SK-N-SH (cell line): ENCODE results near the gene LSMEM2.

Experiments used
- CTCF ChIP-seq: fragments of 200-600 bp; sonication (generic); IDR thresholded peaks from 2 replicates; pipeline ENCODE4 v1.6.1; 2017; ENCODE audit warnings: antibody characterized with exemption, mild to moderate bottlenecking, moderate library complexity
- EP300 ChIP-seq, 2 experiments: IDR thresholded peaks; 2 replicates each; pipeline versions ENCODE4 v1.4.0 to v1.6.1; 2012; ENCODE audit warnings: borderline replicate concordance in 1 of 2, low read depth in 1 of 2, low read length in 1 of 2
- FOSL2 ChIP-seq: IDR thresholded peaks from 2 replicates; pipeline ENCODE4 v1.4.0; 2012; ENCODE audit warnings: low read depth, mild to moderate bottlenecking, moderate library complexity, borderline replicate concordance
- FOXJ3 ChIP-seq: sonication (generic); formaldehyde crosslinking; IDR thresholded peaks from 2 replicates; pipeline ENCODE4 v1.5.1; 2020; ENCODE audit warnings: mild to moderate bottlenecking, missing genetic modification reagents
- JUND ChIP-seq: IDR thresholded peaks from 2 replicates; pipeline ENCODE4 v1.4.0; 2012
- NRF1 ChIP-seq: IDR thresholded peaks from 2 replicates; pipeline ENCODE4 v1.6.1; 2012; ENCODE audit warnings: low read depth, mild to moderate bottlenecking, low read length
- POLR2AphosphoS5 ChIP-seq: IDR thresholded peaks from 2 replicates; pipeline ENCODE4 v1.6.1; 2012; ENCODE audit warnings: low read depth, low read length
- TAF1 ChIP-seq: IDR thresholded peaks from 2 replicates; pipeline ENCODE4 v1.6.1; 2012; ENCODE audit warnings: low read depth, mild to moderate bottlenecking, low read length, moderate library complexity, borderline replicate concordance
- TF ChIP-seq, protein P1 (sequence below): IDR thresholded peaks from 2 replicates; pipeline ENCODE4 v1.4.0; 2012; ENCODE audit warnings: low read depth, borderline replicate concordance

- TF ChIP-seq EP300 (IDR thresholded peaks at IDR 0.05; ENCODE audit: borderline replicate concordance in 1 of 2, low read depth in 1 of 2, low read length in 1 of 2) (no peak), CTCF (no peak), NRF1 (no peak), FOXJ3 (CRISPR knock-in tag) (no peak), FOSL2 (no peak), POLR2AphosphoS5 (no peak), JUND (no peak), TAF1 (no peak)
- TF ChIP-seq, protein P1, sequence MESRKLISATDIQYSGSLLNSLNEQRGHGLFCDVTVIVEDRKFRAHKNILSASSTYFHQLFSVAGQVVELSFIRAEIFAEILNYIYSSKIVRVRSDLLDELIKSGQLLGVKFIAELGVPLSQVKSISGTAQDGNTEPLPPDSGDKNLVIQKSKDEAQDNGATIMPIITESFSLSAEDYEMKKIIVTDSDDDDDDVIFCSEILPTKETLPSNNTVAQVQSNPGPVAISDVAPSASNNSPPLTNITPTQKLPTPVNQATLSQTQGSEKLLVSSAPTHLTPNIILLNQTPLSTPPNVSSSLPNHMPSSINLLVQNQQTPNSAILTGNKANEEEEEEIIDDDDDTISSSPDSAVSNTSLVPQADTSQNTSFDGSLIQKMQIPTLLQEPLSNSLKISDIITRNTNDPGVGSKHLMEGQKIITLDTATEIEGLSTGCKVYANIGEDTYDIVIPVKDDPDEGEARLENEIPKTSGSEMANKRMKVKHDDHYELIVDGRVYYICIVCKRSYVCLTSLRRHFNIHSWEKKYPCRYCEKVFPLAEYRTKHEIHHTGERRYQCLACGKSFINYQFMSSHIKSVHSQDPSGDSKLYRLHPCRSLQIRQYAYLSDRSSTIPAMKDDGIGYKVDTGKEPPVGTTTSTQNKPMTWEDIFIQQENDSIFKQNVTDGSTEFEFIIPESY, result no peak
Observed at GRCh38 chr3:50265571-50265970, 13.3 kb upstream of the LSMEM2 start.
